Measurements from ENCODE around the gene UQCRH.
A peak's percentile ranks its signal among the peaks of the same experiment; 100 is the strongest.
"Not testable (repeated sequence)": the region's sequence is repeated elsewhere in the genome, so short reads cannot be mapped to it uniquely, and the experiment has no call there.

Gene UQCRH

GRCh38 chr1:46300673-46301405 is 2.7 kb upstream of the UQCRH start:
- DNase-seq, result peak; percentile 56

GRCh38 chr1:46301406-46301807 is 2.1 kb upstream of the UQCRH start:
- no peak for DNase-seq

GRCh38 chr1:46301808-46302640 is 1.5 kb upstream of the UQCRH start:
- peak; percentile 28 for DNase-seq

- peak; percentile 9 for DNase-seq
Observed at GRCh38 chr1:46302641-46303037, 859 bp upstream of the UQCRH start.

GRCh38 chr1:46303872-46304326 is 401 bp downstream of the UQCRH start:
- no peak for DNase-seq

- DNase-seq, result no peak
Observed at GRCh38 chr1:46306159-46306530, 2.6 kb downstream of the UQCRH start.

GRCh38 chr1:46309401-46310159 is 6.1 kb downstream of the UQCRH start:
- no peak for DNase-seq

- DNase-seq, result no peak
Observed at GRCh38 chr1:46310321-46310720, 6.8 kb downstream of the UQCRH start.

GRCh38 chr1:46315669-46316403 is 12.3 kb downstream of the UQCRH start:
- DNase-seq, result peak; percentile 23

- no peak for DNase-seq
Observed at GRCh38 chr1:46317323-46317722, 13.8 kb downstream of the UQCRH start.

- not testable (repeated sequence) for DNase-seq
Observed at GRCh38 chr1:46319301-46319700, 15.8 kb downstream of the UQCRH start.

- not testable (repeated sequence) for DNase-seq
Observed at GRCh38 chr1:46319960-46320914, 16.7 kb downstream of the UQCRH start.

- not testable (repeated sequence) for DNase-seq
Observed at GRCh38 chr1:46322191-46322590, 18.7 kb downstream of the UQCRH start.

- not testable (repeated sequence) for DNase-seq
Observed at GRCh38 chr1:46325285-46326076, 22.0 kb downstream of the UQCRH start.

GRCh38 chr1:46328182-46328581 is 24.7 kb downstream of the UQCRH start:
- not testable (repeated sequence) for DNase-seq

- DNase-seq, result not testable (repeated sequence)
Observed at GRCh38 chr1:46329807-46330206, 26.3 kb downstream of the UQCRH start.

- DNase-seq, result not testable (repeated sequence)
Observed at GRCh38 chr1:46330381-46330780, 26.9 kb downstream of the UQCRH start.

GRCh38 chr1:46331786-46332540 is 28.5 kb downstream of the UQCRH start:
- DNase-seq, result not testable (repeated sequence)

GRCh38 chr1:46333300-46334029 is 30.0 kb downstream of the UQCRH start:
- DNase-seq, result peak; percentile 23

All from fibroblast of upper back skin (primary cell).